GM23338 (cell line): ENCODE measurements around the gene C7orf25. TPM values are rescaled to one million over a fixed set of nuclear protein-coding genes. Genes with fewer than 3 reads are reported as not detected.
A peak's percentile ranks its signal among the peaks of the same experiment; 100 is the strongest.

Source experiments
- ATAC-seq: fragments of 200-7000 bp; cut with Tn5 transposase; 3 replicates; pipeline ENCODE4 v1.9.1; 2020
- DNase-seq: peaks from one replicate; pipeline ENCODE4 v3.0.0-alpha.2; 2015; ENCODE audit warnings: low spot score
- H2AFZ ChIP-seq: fragments of 200-600 bp; sonication (generic); 2 replicates; pipeline ENCODE4 v1.8.0; 2016; ENCODE audit warnings: antibody characterized with exemption, mild to moderate bottlenecking, moderate library complexity
- H3F3A ChIP-seq: fragments of 200-600 bp; sonication (generic); replicated peaks from 2 replicates; pipeline ENCODE4 v1.8.0; 2017; ENCODE audit warnings: antibody characterized with exemption, mixed run types, low read depth
- H3K27ac ChIP-seq: fragments of 200-600 bp; sonication (generic); 2 replicates; pipeline ENCODE4 v1.6.1; 2016; ENCODE audit warnings: low read depth
- H3K27me3 ChIP-seq: fragments of 200-600 bp; sonication (generic); 2 replicates; pipeline ENCODE4 v1.8.0; 2016; ENCODE audit warnings: mild to moderate bottlenecking, mixed run types, moderate library complexity; ENCODE audit not compliant: insufficient read depth
- H3K36me3 ChIP-seq: fragments of 200-600 bp; sonication (generic); 2 replicates; pipeline ENCODE4 v1.8.0; 2016; ENCODE audit warnings: mild to moderate bottlenecking; ENCODE audit not compliant: insufficient read depth
- H3K4me1 ChIP-seq: fragments of 200-600 bp; sonication (generic); 2 replicates; pipeline ENCODE4 v1.8.0; 2016; ENCODE audit warnings: mild to moderate bottlenecking, moderate library complexity; ENCODE audit not compliant: insufficient read depth
- H3K4me2 ChIP-seq: fragments of 200-600 bp; sonication (generic); 2 replicates; pipeline ENCODE4 v1.7.1; 2017; ENCODE audit warnings: mixed run types
- H3K4me3 ChIP-seq: fragments of 200-600 bp; sonication (generic); 2 replicates; pipeline ENCODE4 v1.6.1; 2016; ENCODE audit warnings: mixed run types
- H3K79me2 ChIP-seq: fragments of 200-600 bp; sonication (generic); replicated peaks from 2 replicates; pipeline ENCODE4 v1.8.0; 2017; ENCODE audit warnings: mild to moderate bottlenecking; ENCODE audit not compliant: insufficient read depth
- H3K9me2 ChIP-seq: fragments of 200-600 bp; sonication (generic); 2 replicates; pipeline ENCODE4 v1.8.0; 2017; ENCODE audit not compliant: insufficient read depth
- H4K20me1 ChIP-seq: fragments of 200-600 bp; sonication (generic); replicated peaks from 2 replicates; pipeline ENCODE4 v1.8.0; 2017; ENCODE audit warnings: mild to moderate bottlenecking; ENCODE audit not compliant: insufficient read depth
- H3K27ac Mint-ChIP-seq: 2 replicates; pipeline ENCODE4 v1.8.0; 2020; ENCODE audit warnings: inconsistent platforms, mild to moderate bottlenecking, moderate library complexity, mixed read lengths
- H3K27me3 Mint-ChIP-seq: 3 replicates; pipeline ENCODE4 v1.8.0; 2022; ENCODE audit warnings: low read depth, mild to moderate bottlenecking, moderate library complexity, mixed read lengths, inconsistent platforms; ENCODE audit not compliant: insufficient read depth, poor library complexity
- H3K36me3 Mint-ChIP-seq: 3 replicates; pipeline ENCODE4 v1.8.0; 2021; ENCODE audit warnings: low read depth, mild to moderate bottlenecking, inconsistent platforms, moderate library complexity, mixed read lengths
- H3K4me1 Mint-ChIP-seq: 3 replicates; pipeline ENCODE4 v1.8.0; 2020; ENCODE audit warnings: mild to moderate bottlenecking, inconsistent platforms, mixed read lengths
- H3K4me3 Mint-ChIP-seq: 3 replicates; pipeline ENCODE4 v1.8.0; 2021; ENCODE audit warnings: moderate library complexity, mild to moderate bottlenecking, inconsistent platforms, mixed read lengths
- H3K9me3 Mint-ChIP-seq: 3 replicates; pipeline ENCODE4 v1.8.0; 2020; ENCODE audit warnings: moderate library complexity, mild to moderate bottlenecking, inconsistent platforms, mixed read lengths
- CREB1 ChIP-seq: fragments of 250-450 bp; sonication (Bioruptor Pico); IDR thresholded peaks from 2 replicates; pipeline ENCODE4 v1.5.0; 2020; ENCODE audit warnings: low read depth, mild to moderate bottlenecking, moderate library complexity
- CTCF ChIP-seq, 2 experiments: fragments of 200-600 bp in 1 of 2; sonication (generic) in 1 of 2; conservative IDR thresholded peaks; 2 replicates each; pipeline versions ENCODE4 v1.5.1 to v1.6.1; 2016 to 2017; ENCODE audit warnings: antibody characterized with exemption in 2 of 2, low read depth in 2 of 2, mild to moderate bottlenecking in 2 of 2, moderate library complexity in 1 of 2
- ETS1 ChIP-seq: IDR thresholded peaks from 2 replicates; pipeline ENCODE4 v1.6.1; 2016; ENCODE audit warnings: antibody characterized with exemption
- EZH2 ChIP-seq: fragments of 200-600 bp; sonication (generic); IDR thresholded peaks from one replicate; pipeline ENCODE4 v1.8.0; 2017; ENCODE audit warnings: antibody characterized with exemption, mild to moderate bottlenecking, low read depth; ENCODE audit not compliant: unreplicated experiment
- JUNB ChIP-seq: IDR thresholded peaks from one replicate; pipeline ENCODE4 v1.6.1; 2016; ENCODE audit warnings: antibody characterized with exemption; ENCODE audit not compliant: unreplicated experiment
- POLR2AphosphoS5 ChIP-seq: IDR thresholded peaks from 2 replicates; pipeline ENCODE4 v1.6.1; 2016; ENCODE audit warnings: antibody characterized with exemption, low read depth
- REST ChIP-seq: IDR thresholded peaks from one replicate; pipeline ENCODE4 v1.6.1; 2018; ENCODE audit warnings: antibody characterized with exemption; ENCODE audit not compliant: unreplicated experiment
- STAT1 ChIP-seq: IDR thresholded peaks from one replicate; pipeline ENCODE4 v1.6.1; 2016; ENCODE audit warnings: antibody characterized with exemption; ENCODE audit not compliant: unreplicated experiment
- ZNF114 ChIP-seq: fragments of 250-450 bp; sonication (Bioruptor Pico); IDR thresholded peaks from 2 replicates; pipeline ENCODE4 v1.5.0; 2020; ENCODE audit warnings: mild to moderate bottlenecking, moderate library complexity
- ZNF331 ChIP-seq: fragments of 250-450 bp; sonication (Bioruptor Pico); IDR thresholded peaks from 2 replicates; pipeline ENCODE4 v1.5.0; 2020; ENCODE audit warnings: low read depth, mild to moderate bottlenecking, moderate library complexity
- polyA plus RNA-seq: library from polyadenylated mRNA; unstranded; fragments of >200 nt; fragmentation: Nextera tagmentation; extraction: Ambion mirVana; gene quantifications from 2 replicates; pipeline ENCODE4 v1.2.1, GENCODE V29; 2016
- total RNA-seq: library from RNA; depleted of rRNA; stranded (reverse); fragments of >200 nt; shearing (Covaris generic); gene quantifications from 2 replicates; pipeline ENCODE4 v1.2.3, GENCODE V29; 2014

Gene C7orf25
- total and polyA plus RNA-seq, 2 experiments from 2014 or later, result 1.7 to 8.7 TPM

GRCh38 chr7:42932811-42933591 lies 21.1 kb upstream of the C7orf25 start:
- Mint-ChIP-seq H3K4me3 (peak overlapping the region; percentile 100), H3K27me3 (peaks cover 13% of the 10 kb centered on the region), H3K4me1 (peaks cover 12% of the 10 kb centered on the region; the same call in 2 of the 3 replicates), H3K36me3 (peaks cover 36% of the 10 kb centered on the region), H3K27ac (peak overlapping the region; percentile 100), H3K9me3 (no peaks in the 10 kb centered on the region)
- Histone ChIP-seq H3F3A (no peaks in the 10 kb centered on the region), H3K27me3 (no peaks in the 10 kb centered on the region), H3K4me3 (peak overlapping the region; percentile 89), H3K79me2 (peaks cover 80% of the 10 kb centered on the region), H3K4me1 (peaks cover 12% of the 10 kb centered on the region), H3K27ac (peak overlapping the region; percentile 35), H4K20me1 (peaks cover 53% of the 10 kb centered on the region), H2AFZ (0 out of 2 replicates have a peak overlapping the region, but pooled peaks have one; percentile 2), H3K9me2 (no peaks in the 10 kb centered on the region), H3K4me2 (peak overlapping the region; percentile 91), H3K36me3 (peaks cover 20% of the 10 kb centered on the region; the same call in 1 of the 2 replicates)
- peak; percentile 57 for ATAC-seq
- no peak for TF ChIP-seq REST
- no peak for TF ChIP-seq CTCF (conservative IDR thresholded peaks at IDR 0.05; ENCODE audit: low read depth in 2 of 2)
- TF ChIP-seq ZNF114 (CRISPR knock-in tag), result no peak
- peak; percentile 43 for DNase-seq

GRCh38 chr7:42931834-42932651 lies 20.2 kb upstream of the C7orf25 start, which contains the start of the genes MRPL32 and PSMA2:
MRPL32 (plus strand) TSS chr7:42932376; CDS start chr7:42932387, 11 bp downstream.
PSMA2 (minus strand) TSS chr7:42932174; CDS start chr7:42932158, 16 bp downstream.
- Mint-ChIP-seq H3K4me1 (peaks cover 14% of the 10 kb centered on the region; the same call in 2 of the 3 replicates), H3K4me3 (peak within 1 kb of the TSS; percentile 100), H3K36me3 (peaks cover 38% of the 10 kb centered on the region), H3K27ac (peak within 1 kb of the TSS; percentile 100), H3K9me3 (no peaks in the 10 kb centered on the region), H3K27me3 (peaks cover 13% of the 10 kb centered on the region)
- Histone ChIP-seq H3K4me1 (peaks cover 12% of the 10 kb centered on the region), H3K36me3 (peaks cover 21% of the 10 kb centered on the region), H3K4me3 (peak within 1 kb of the TSS; percentile 89), H2AFZ (peak within 1 kb of the TSS; percentile 45; the same call in 1 of the 2 replicates), H3K9me2 (no peaks in the 10 kb centered on the region), H3K27me3 (no peaks in the 10 kb centered on the region), H3K4me2 (peak within 1 kb of the TSS; percentile 94), H4K20me1 (peaks cover 62% of the 10 kb centered on the region), H3F3A (no peaks in the 10 kb centered on the region), H3K79me2 (peaks cover 89% of the 10 kb centered on the region), H3K27ac (peak within 1 kb of the TSS; percentile 35)
- peak; percentile 99 for DNase-seq
- peak; percentile 100 for ATAC-seq
- TF ChIP-seq CREB1 (CRISPR knock-in tag) (0 out of 2 replicates have a peak, but pooled peaks have one; percentile 12), POLR2AphosphoS5 (peak; percentile 87), STAT1 (no peak), JUNB (no peak), ZNF331 (CRISPR knock-in tag) (no peak), ETS1 (peak; percentile 91), EZH2 (no peak), ZNF114 (CRISPR knock-in tag) (no peak)
